HepG2 (cell line): ENCODE data around the gene SMARCC1. TPM values are rescaled to one million over a fixed set of nuclear protein-coding genes. Genes with fewer than 3 reads are reported as not detected.

Experiments
- ATAC-seq: fragments of 200-7000 bp; cut with Tn5 transposase; 3 replicates; pipeline ENCODE4 v1.9.1; 2020; ENCODE audit warnings: mild to moderate bottlenecking, moderate library complexity
- BruUV-seq: library from RNA; stranded (reverse); fragments of 400-500 nt; replicated peaks from 2 replicates; lab custom pipeline; 2021; lab: Mats Ljungman, UMichigan
- CTCF ChIA-PET: fragments of 300-600 bp; formaldehyde crosslinking; extraction: SDS; loops from one replicate; lab custom pipeline; 2021; ENCODE audit warnings: low total read pairs, inconsistent platforms, low intra/inter-chr PET ratio; lab: Yijun Ruan, JAX
- POLR2A ChIA-PET: fragments of 350-600 bp; sonication (Branson Sonifier 250); formaldehyde crosslinking; loops from one replicate; lab custom pipeline; 2020; ENCODE audit warnings: antibody characterized with exemption, inconsistent platforms; lab: Yijun Ruan, JAX
- DNase-seq: peaks from one replicate; pipeline ENCODE4 v3.0.0-alpha.2; 2015; ENCODE audit warnings: low spot score
- FAIRE-seq: peaks from 3 replicates; lab custom pipeline; 2011; peaks lifted over from hg19 to GRCh38; lab: Jason Lieb, UNC
- H2AFZ ChIP-seq: one replicate; pipeline ENCODE4 v1.6.1; 2011; ENCODE audit warnings: low read length, inconsistent platforms
- H3K27ac ChIP-seq: fragments of 300-600 bp; 3 replicates; pipeline ENCODE4 v1.8.0; 2011; ENCODE audit warnings: mixed run types, mild to moderate bottlenecking, mixed read lengths, low read length, inconsistent platforms; ENCODE audit not compliant: insufficient read depth; ENCODE audit errors: extremely low read length
- H3K27me3 ChIP-seq, 2 experiments: fragments of 200-600 bp in 1 of 2; 2 replicates in 1 of 2; 3 replicates in 1 of 2; pipeline versions ENCODE4 v1.6.0 to v1.8.0; 2011; ENCODE audit warnings: low read length in 2 of 2, mild to moderate bottlenecking in 2 of 2, moderate library complexity in 2 of 2, inconsistent platforms in 1 of 2; ENCODE audit not compliant: insufficient read depth in 2 of 2, control insufficient read depth in 1 of 2
- H3K36me3 ChIP-seq, 2 experiments: fragments of 200-600 bp in 1 of 2; replicated peaks in 1 of 2; 2 replicates in 1 of 2; 3 replicates in 1 of 2; pipeline versions ENCODE4 v1.5.1 to v1.8.0; 2011; ENCODE audit warnings: low read length in 2 of 2, inconsistent platforms in 1 of 2; ENCODE audit not compliant: insufficient read depth in 2 of 2, control insufficient read depth in 1 of 2
- H3K4me1 ChIP-seq: 2 replicates; pipeline ENCODE4 v1.5.1; 2012; ENCODE audit warnings: low read length, inconsistent platforms; ENCODE audit not compliant: insufficient read depth
- H3K4me2 ChIP-seq: 2 replicates; pipeline ENCODE4 v1.6.0; 2011; ENCODE audit warnings: low read depth, low read length, inconsistent platforms
- H3K4me3 ChIP-seq, 3 experiments: fragments of 200-600 bp in 1 of 3; sonication (generic), shearing (Covaris generic) in 1 of 3; replicated peaks in 1 of 3; 2 replicates each; pipeline ENCODE4 v1.5.1; 2011 to 2016; ENCODE audit warnings: low read length in 3 of 3, inconsistent platforms in 2 of 3, low read depth in 2 of 3, mild to moderate bottlenecking in 2 of 3, control low read depth in 1 of 3, mixed read lengths in 1 of 3; ENCODE audit not compliant: insufficient read depth in 1 of 3
- H3K79me2 ChIP-seq: one replicate; pipeline ENCODE4 v1.6.1; 2011; ENCODE audit warnings: low read length, inconsistent platforms; ENCODE audit not compliant: insufficient read depth
- H3K9ac ChIP-seq: 2 replicates; pipeline ENCODE4 v1.6.0; 2011; ENCODE audit warnings: mild to moderate bottlenecking, low read depth, low read length, inconsistent platforms; ENCODE audit not compliant: insufficient read depth
- H3K9me3 ChIP-seq: 2 replicates; pipeline ENCODE4 v1.5.1; 2012; ENCODE audit warnings: mild to moderate bottlenecking, low read length
- H4K20me1 ChIP-seq: 2 replicates; pipeline ENCODE4 v1.6.0; 2011; ENCODE audit warnings: inconsistent platforms, mild to moderate bottlenecking, low read length, moderate library complexity; ENCODE audit not compliant: insufficient read depth
- AGO2 ChIP-seq: fragments of 200-400 bp; formaldehyde crosslinking; optimal IDR thresholded peaks from 2 replicates; pipeline ENCODE3; 2017; ENCODE audit warnings: mild to moderate bottlenecking, low read depth, low read length, moderate library complexity
- ELF1 ChIP-seq: sonication (generic); formaldehyde crosslinking; IDR thresholded peaks from 2 replicates; pipeline ENCODE4 v1.4.0; 2020; ENCODE audit warnings: missing genetic modification reagents
- JDP2 ChIP-seq: sonication (generic); formaldehyde crosslinking; IDR thresholded peaks from 2 replicates; pipeline ENCODE4 v1.8.1; 2022; ENCODE audit warnings: missing genetic modification reagents, borderline replicate concordance
- KDM6A ChIP-seq: IDR thresholded peaks from 2 replicates; pipeline ENCODE4 v1.6.1; 2016; ENCODE audit warnings: low read depth
- SALL2 ChIP-seq: sonication (generic); formaldehyde crosslinking; IDR thresholded peaks from 2 replicates; pipeline ENCODE4 v1.8.1; 2023; ENCODE audit warnings: mild to moderate bottlenecking, missing genetic modification reagents, inconsistent platforms
- ZFP1 ChIP-seq: IDR thresholded peaks from 2 replicates; pipeline ENCODE4 v1.6.1; 2016
- ZNF713 ChIP-seq: sonication (generic); formaldehyde crosslinking; IDR thresholded peaks from 2 replicates; pipeline ENCODE4 v1.4.0; 2020; ENCODE audit warnings: mild to moderate bottlenecking, missing genetic modification reagents
- WGBS: methylation state at CpG from one replicate; pipeline ENCODE4 v1.1.6; 2017; ENCODE audit warnings: low lambda C conversion rate; 5-methylcytosine and 5-hydroxymethylcytosine counted together
- in situ Hi-C: cut with HindIII; loops from 2 replicates; pipeline ENCODE4 v1.10.0; 2017; ENCODE audit warnings: low pct_unique_long_range_greater_than_20kb; ENCODE audit not compliant: extremely low pct_ligation_motif_present
- intact Hi-C: fragments of 100-400 bp; cut with micrococcal nuclease; formaldehyde crosslinking; loops from one replicate; pipeline ENCODE4 v1.10.0; 2022; ENCODE audit not compliant: unreplicated experiment
- polyA plus RNA-seq, 8 experiments: library from polyadenylated mRNA; depleted of rRNA in 3 of 8; stranded (reverse) in 7 of 8; unstranded in 1 of 8; fragments of >200 nt; fragmentation: Illumina TruSeq in 4 of 8; extraction: Trizol in 4 of 8; gene quantifications; 2 replicates each; pipeline versions ENCODE4 v1.2.1 to v1.2.3, GENCODE V29; 2011 to 2016; ENCODE audit warnings: low read depth in 4 of 8, missing spikeins in 1 of 8, mixed read lengths in 1 of 8; ENCODE audit not compliant: insufficient read depth in 1 of 8
- total RNA-seq, 5 experiments: library from RNA; depleted of rRNA; stranded (reverse); fragments of >200 nt; fragmentation: Illumina TruSeq; extraction: Trizol; gene quantifications; 2 replicates each; pipeline ENCODE4 v1.2.3, GENCODE V29; 2016; ENCODE audit warnings: low read depth in 1 of 5
- TF ChIP-seq, protein P1 (sequence below): IDR thresholded peaks from 2 replicates; pipeline ENCODE4 v1.6.1; 2016; ENCODE audit warnings: low read depth, missing genetic modification reagents, missing compliant biosample characterization
- TF ChIP-seq, protein P2 (sequence below): sonication (generic); formaldehyde crosslinking; IDR thresholded peaks from 2 replicates; pipeline ENCODE4 v1.4.0; 2020; ENCODE audit warnings: missing genetic modification reagents, borderline replicate concordance

Gene SMARCC1
- total and polyA plus RNA-seq, 2 of the 13 experiments (the other 11 are each of a cell fraction or from before 2014, with no cell fraction given), result 47.9 to 58.4 TPM

DNA sequence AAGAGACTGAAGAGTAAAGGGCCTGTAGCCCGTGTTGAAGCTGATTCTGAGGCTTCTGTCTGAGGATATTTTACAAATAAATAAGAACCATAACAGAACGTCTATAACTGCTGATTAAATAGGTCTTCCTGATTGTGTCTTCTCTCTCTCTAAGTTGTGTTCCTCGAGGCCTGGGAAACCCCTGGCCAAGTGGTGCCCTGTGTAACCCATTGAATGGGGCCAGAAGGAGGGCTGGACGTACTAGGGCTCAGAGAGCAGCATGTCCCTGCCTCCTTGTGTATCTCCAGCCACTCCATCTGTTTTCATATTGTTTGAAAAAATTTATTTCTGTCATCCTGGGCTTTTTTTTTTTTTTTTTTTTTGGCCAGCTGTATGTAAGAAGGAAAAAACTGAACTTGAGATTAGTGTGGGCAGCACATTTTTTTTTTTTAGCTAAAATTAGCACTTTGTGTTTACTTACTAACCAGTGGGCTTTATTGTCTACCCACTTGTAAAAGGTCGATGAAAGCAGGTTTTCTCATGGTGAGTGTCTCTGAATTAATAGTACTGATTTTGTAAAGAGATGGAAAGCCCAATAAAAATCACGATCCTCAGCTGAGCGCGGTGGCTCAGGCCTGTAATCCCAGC is 32.0 kb upstream of the SMARCC1 start:
- CTCF ChIA-PET, result no interaction called here
- Histone ChIP-seq H4K20me1 (no peaks in the 10 kb centered on the region), H3K4me3 (no peak overlapping the region), H3K4me1 (no peaks in the 10 kb centered on the region), H3K36me3 (peaks cover 10 to 27% of the 10 kb centered on the region in 2 experiments), H3K79me2 (no peaks in the 10 kb centered on the region), H2AFZ (no peak overlapping the region), H3K9me3 (no peaks in the 10 kb centered on the region), H3K4me2 (no peak overlapping the region), H3K9ac (no peak overlapping the region), H3K27me3 (no peaks in the 10 kb centered on the region), H3K27ac (no peak overlapping the region)
- intact Hi-C loops (no loop called here), in situ Hi-C loops (no loop called here)
- FAIRE-seq (no peak), ATAC-seq (no peak), DNase-seq (no peak)
- TF ChIP-seq, protein P1, sequence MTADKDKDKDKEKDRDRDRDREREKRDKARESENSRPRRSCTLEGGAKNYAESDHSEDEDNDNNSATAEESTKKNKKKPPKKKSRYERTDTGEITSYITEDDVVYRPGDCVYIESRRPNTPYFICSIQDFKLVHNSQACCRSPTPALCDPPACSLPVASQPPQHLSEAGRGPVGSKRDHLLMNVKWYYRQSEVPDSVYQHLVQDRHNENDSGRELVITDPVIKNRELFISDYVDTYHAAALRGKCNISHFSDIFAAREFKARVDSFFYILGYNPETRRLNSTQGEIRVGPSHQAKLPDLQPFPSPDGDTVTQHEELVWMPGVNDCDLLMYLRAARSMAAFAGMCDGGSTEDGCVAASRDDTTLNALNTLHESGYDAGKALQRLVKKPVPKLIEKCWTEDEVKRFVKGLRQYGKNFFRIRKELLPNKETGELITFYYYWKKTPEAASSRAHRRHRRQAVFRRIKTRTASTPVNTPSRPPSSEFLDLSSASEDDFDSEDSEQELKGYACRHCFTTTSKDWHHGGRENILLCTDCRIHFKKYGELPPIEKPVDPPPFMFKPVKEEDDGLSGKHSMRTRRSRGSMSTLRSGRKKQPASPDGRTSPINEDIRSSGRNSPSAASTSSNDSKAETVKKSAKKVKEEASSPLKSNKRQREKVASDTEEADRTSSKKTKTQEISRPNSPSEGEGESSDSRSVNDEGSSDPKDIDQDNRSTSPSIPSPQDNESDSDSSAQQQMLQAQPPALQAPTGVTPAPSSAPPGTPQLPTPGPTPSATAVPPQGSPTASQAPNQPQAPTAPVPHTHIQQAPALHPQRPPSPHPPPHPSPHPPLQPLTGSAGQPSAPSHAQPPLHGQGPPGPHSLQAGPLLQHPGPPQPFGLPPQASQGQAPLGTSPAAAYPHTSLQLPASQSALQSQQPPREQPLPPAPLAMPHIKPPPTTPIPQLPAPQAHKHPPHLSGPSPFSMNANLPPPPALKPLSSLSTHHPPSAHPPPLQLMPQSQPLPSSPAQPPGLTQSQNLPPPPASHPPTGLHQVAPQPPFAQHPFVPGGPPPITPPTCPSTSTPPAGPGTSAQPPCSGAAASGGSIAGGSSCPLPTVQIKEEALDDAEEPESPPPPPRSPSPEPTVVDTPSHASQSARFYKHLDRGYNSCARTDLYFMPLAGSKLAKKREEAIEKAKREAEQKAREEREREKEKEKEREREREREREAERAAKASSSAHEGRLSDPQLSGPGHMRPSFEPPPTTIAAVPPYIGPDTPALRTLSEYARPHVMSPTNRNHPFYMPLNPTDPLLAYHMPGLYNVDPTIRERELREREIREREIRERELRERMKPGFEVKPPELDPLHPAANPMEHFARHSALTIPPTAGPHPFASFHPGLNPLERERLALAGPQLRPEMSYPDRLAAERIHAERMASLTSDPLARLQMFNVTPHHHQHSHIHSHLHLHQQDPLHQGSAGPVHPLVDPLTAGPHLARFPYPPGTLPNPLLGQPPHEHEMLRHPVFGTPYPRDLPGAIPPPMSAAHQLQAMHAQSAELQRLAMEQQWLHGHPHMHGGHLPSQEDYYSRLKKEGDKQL (CRISPR knock-in tag), result no peak
- TF ChIP-seq ELF1 (CRISPR knock-in tag) (no peak), ZFP1 (no peak), AGO2 (no peak), SALL2 (CRISPR knock-in tag) (no peak), ZNF713 (CRISPR knock-in tag) (no peak), KDM6A (no peak), JDP2 (no peak)
- TF ChIP-seq, protein P2, sequence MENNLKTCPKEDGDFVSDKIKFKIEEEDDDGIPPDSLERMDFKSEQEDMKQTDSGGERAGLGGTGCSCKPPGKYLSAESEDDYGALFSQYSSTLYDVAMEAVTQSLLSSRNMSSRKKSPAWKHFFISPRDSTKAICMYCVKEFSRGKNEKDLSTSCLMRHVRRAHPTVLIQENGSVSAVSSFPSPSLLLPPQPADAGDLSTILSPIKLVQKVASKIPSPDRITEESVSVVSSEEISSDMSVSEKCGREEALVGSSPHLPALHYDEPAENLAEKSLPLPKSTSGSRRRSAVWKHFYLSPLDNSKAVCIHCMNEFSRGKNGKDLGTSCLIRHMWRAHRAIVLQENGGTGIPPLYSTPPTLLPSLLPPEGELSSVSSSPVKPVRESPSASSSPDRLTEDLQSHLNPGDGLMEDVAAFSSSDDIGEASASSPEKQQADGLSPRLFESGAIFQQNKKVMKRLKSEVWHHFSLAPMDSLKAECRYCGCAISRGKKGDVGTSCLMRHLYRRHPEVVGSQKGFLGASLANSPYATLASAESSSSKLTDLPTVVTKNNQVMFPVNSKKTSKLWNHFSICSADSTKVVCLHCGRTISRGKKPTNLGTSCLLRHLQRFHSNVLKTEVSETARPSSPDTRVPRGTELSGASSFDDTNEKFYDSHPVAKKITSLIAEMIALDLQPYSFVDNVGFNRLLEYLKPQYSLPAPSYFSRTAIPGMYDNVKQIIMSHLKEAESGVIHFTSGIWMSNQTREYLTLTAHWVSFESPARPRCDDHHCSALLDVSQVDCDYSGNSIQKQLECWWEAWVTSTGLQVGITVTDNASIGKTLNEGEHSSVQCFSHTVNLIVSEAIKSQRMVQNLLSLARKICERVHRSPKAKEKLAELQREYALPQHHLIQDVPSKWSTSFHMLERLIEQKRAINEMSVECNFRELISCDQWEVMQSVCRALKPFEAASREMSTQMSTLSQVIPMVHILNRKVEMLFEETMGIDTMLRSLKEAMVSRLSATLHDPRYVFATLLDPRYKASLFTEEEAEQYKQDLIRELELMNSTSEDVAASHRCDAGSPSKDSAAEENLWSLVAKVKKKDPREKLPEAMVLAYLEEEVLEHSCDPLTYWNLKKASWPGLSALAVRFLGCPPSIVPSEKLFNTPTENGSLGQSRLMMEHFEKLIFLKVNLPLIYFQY (CRISPR knock-in tag), result no peak
- WGBS, result 96% methylated on average over 8 of the region's 8 CpGs
- BruUV-seq, result no TSS peak
- POLR2A ChIA-PET, result interaction anchor here (2.3 kb wide), 1 partner anchor 11 kb away, joined by 11 read pairs; no protein-coding TSS in a partner anchor
